ENCODE results near the gene BLNK. TPM values are rescaled to one million over a fixed set of nuclear protein-coding genes. Genes with fewer than 3 reads are reported as not detected.

The BLNK gene
- total RNA-seq, 4 donors from 2014 or later: 28.2 to 50.5 (median 35.9) TPM

GRCh38 chr10:96264938-96265337 is 6.4 kb downstream of the BLNK start:
- H3K27me3 ChIP-seq: no peaks in the 10 kb centered on the region
- TF ChIP-seq POLR2A (IDR thresholded peaks at IDR 0.05): no peak
- no peak for TF ChIP-seq CTCF (IDR thresholded peaks at IDR 0.05)
- 92 to 95% methylated on average over 4 of the region's 4 CpGs for WGBS, 2 donors
- DNase-seq: no peak
- H3K4me1 ChIP-seq: peaks cover 5 to 46% (median 5%) of the 10 kb centered on the region in 3 donors
- no peaks in the 10 kb centered on the region for H3K9me3 ChIP-seq
- intact Hi-C loops (cut with DNase I): no loop called here
- no peaks in the 10 kb centered on the region for H3K36me3 ChIP-seq
- no peak overlapping the region for H3K4me3 ChIP-seq
- H3K27ac ChIP-seq: no peak overlapping the region

GRCh38 chr10:96263669-96264068 is 7.7 kb downstream of the BLNK start:
- no peaks in the 10 kb centered on the region for H3K9me3 ChIP-seq
- H3K4me3 ChIP-seq: no peak overlapping the region
- peaks cover 5 to 45% (median 5%) of the 10 kb centered on the region in 3 donors for H3K4me1 ChIP-seq
- intact Hi-C loops (cut with DNase I): no loop called here
- TF ChIP-seq CTCF (IDR thresholded peaks at IDR 0.05): no peak
- no peaks in the 10 kb centered on the region for H3K36me3 ChIP-seq
- no peak for DNase-seq
- no peaks in the 10 kb centered on the region for H3K27me3 ChIP-seq
- 77 to 84% methylated on average over 3 to 4 of the region's 4 CpGs for WGBS, 2 donors
- H3K27ac ChIP-seq: no peak overlapping the region

GRCh38 chr10:96263176-96263575 is 8.2 kb downstream of the BLNK start:
- no peaks in the 10 kb centered on the region for H3K36me3 ChIP-seq
- intact Hi-C loops (cut with DNase I): no loop called here
- 87 to 91% methylated on average over 4 of the region's 4 CpGs for WGBS, 2 donors
- no peak for DNase-seq
- H3K4me3 ChIP-seq: no peak overlapping the region
- H3K27me3 ChIP-seq: no peaks in the 10 kb centered on the region
- no peaks in the 10 kb centered on the region for H3K9me3 ChIP-seq
- H3K27ac ChIP-seq: no peak overlapping the region
- TF ChIP-seq CTCF (IDR thresholded peaks at IDR 0.05) (no peak), POLR2A (IDR thresholded peaks at IDR 0.05) (no peak)
- H3K4me1 ChIP-seq: peaks cover 5 to 45% (median 5%) of the 10 kb centered on the region in 3 donors

GRCh38 chr10:96261930-96262329 is 9.4 kb downstream of the BLNK start:
- intact Hi-C loops (cut with DNase I): no loop called here
- Histone ChIP-seq H3K4me1 (peaks cover 0 to 33% (median 5%) of the 10 kb centered on the region in 3 donors), H3K4me3 (no peak overlapping the region), H3K9me3 (no peaks in the 10 kb centered on the region), H3K27me3 (no peaks in the 10 kb centered on the region), H3K27ac (no peak overlapping the region), H3K36me3 (no peaks in the 10 kb centered on the region)
- WGBS, 2 donors: 72 to 74% methylated on average over 3 of the region's 3 CpGs
- no peak for DNase-seq
- TF ChIP-seq CTCF (IDR thresholded peaks at IDR 0.05) (no peak), POLR2A (IDR thresholded peaks at IDR 0.05) (no peak)

- Histone ChIP-seq H3K27ac (no peak overlapping the region), H3K36me3 (no peaks in the 10 kb centered on the region), H3K4me1 (peaks cover 0 to 30% (median 0%) of the 10 kb centered on the region in 3 donors), H3K27me3 (no peaks in the 10 kb centered on the region), H3K4me3 (no peak overlapping the region), H3K9me3 (no peaks in the 10 kb centered on the region)
- TF ChIP-seq CTCF (IDR thresholded peaks at IDR 0.05) (no peak), POLR2A (IDR thresholded peaks at IDR 0.05) (no peak)
- DNase-seq: no peak
- 80 to 85% methylated on average over 2 of the region's 2 CpGs for whole genome bisulfite sequencing, 2 donors
- intact Hi-C loops (cut with DNase I): no loop called here
These were observed 10.2 kb downstream of the BLNK start for GRCh38 chr10:96261132-96261531.

Measured in esophagus squamous epithelium (tissue), 5 donors.